Measurements from ENCODE around the gene DUSP23. TPM values are rescaled to one million over a fixed set of nuclear protein-coding genes. Genes with fewer than 3 reads are reported as not detected.
A peak's percentile ranks its signal among the peaks of the same experiment; 100 is the strongest.

The DUSP23 gene
- 3.2 and 8.2 TPM in 2 replicates for total RNA-seq (2014; rRNA removed; shearing (Covaris generic))

- Histone ChIP-seq H3K27ac (no peak within 1 kb of the TSS), H3K9me3 (replicated peaks) (no peaks in the 10 kb centered on the region; the same call in 1 of the 2 replicates), H3K4me3 (peak within 1 kb of the TSS; percentile 37), H3K36me3 (no peaks in the 10 kb centered on the region), H3K4me1 (replicated peaks) (peaks cover 17% of the 10 kb centered on the region), H3K27me3 (replicated peaks) (no peaks in the 10 kb centered on the region; the same call in none of the 2 replicates)
- DNase-seq (ENCODE audit: low read depth in 1 of 2, low spot score in 2 of 2), result peak; percentile 84 to 85
Observed at GRCh38 chr1:159780583-159781582, at the start of gene DUSP23. DUSP23 (plus strand) TSS chr1:159780962; CDS start chr1:159781101, 139 bp downstream.

GRCh38 chr1:159737238-159737916, 43.4 kb upstream of the DUSP23 start:
- H3K4me1 ChIP-seq (replicated peaks), result no peaks in the 10 kb centered on the region
- H3K4me3 ChIP-seq, result no peak overlapping the region
- DNase-seq (ENCODE audit: low read depth in 1 of 2, low spot score in 2 of 2), result no peak
- H3K27me3 ChIP-seq (replicated peaks), result no peaks in the 10 kb centered on the region
- no peaks in the 10 kb centered on the region for H3K9me3 ChIP-seq (replicated peaks)
- no peak overlapping the region for H3K27ac ChIP-seq
- H3K36me3 ChIP-seq, result no peaks in the 10 kb centered on the region

- Histone ChIP-seq H3K4me3 (no peak overlapping the region), H3K4me1 (replicated peaks) (no peaks in the 10 kb centered on the region), H3K27me3 (replicated peaks) (no peaks in the 10 kb centered on the region), H3K9me3 (replicated peaks) (no peaks in the 10 kb centered on the region), H3K36me3 (no peaks in the 10 kb centered on the region), H3K27ac (no peak overlapping the region)
- no peak for DNase-seq (ENCODE audit: low read depth in 1 of 2, low spot score in 2 of 2)
Observed at GRCh38 chr1:159743651-159744410, 36.9 kb upstream of the DUSP23 start.

- Histone ChIP-seq H3K4me3 (no peak overlapping the region), H3K27ac (no peak overlapping the region), H3K4me1 (replicated peaks) (no peaks in the 10 kb centered on the region), H3K27me3 (replicated peaks) (no peaks in the 10 kb centered on the region), H3K9me3 (replicated peaks) (no peaks in the 10 kb centered on the region), H3K36me3 (no peaks in the 10 kb centered on the region)
- DNase-seq (ENCODE audit: low read depth in 1 of 2, low spot score in 2 of 2), result no peak
Observed at GRCh38 chr1:159746666-159747065, 34.1 kb upstream of the DUSP23 start.

- Histone ChIP-seq H3K36me3 (no peaks in the 10 kb centered on the region), H3K9me3 (replicated peaks) (no peaks in the 10 kb centered on the region), H3K27me3 (replicated peaks) (no peaks in the 10 kb centered on the region), H3K27ac (no peak overlapping the region), H3K4me1 (replicated peaks) (no peaks in the 10 kb centered on the region), H3K4me3 (no peak overlapping the region)
- no peak for DNase-seq (ENCODE audit: low read depth in 1 of 2, low spot score in 2 of 2)
Observed at GRCh38 chr1:159748370-159748769, 32.4 kb upstream of the DUSP23 start.

- Histone ChIP-seq H3K36me3 (no peaks in the 10 kb centered on the region), H3K9me3 (replicated peaks) (no peaks in the 10 kb centered on the region), H3K27ac (no peak overlapping the region), H3K4me1 (replicated peaks) (no peaks in the 10 kb centered on the region), H3K27me3 (replicated peaks) (no peaks in the 10 kb centered on the region), H3K4me3 (no peak overlapping the region)
- DNase-seq (ENCODE audit: low read depth in 1 of 2, low spot score in 2 of 2), result no peak
Observed at GRCh38 chr1:159749630-159750029, 31.1 kb upstream of the DUSP23 start.

GRCh38 chr1:159750621-159751020, 30.1 kb upstream of the DUSP23 start:
- H3K4me1 ChIP-seq (replicated peaks), result no peaks in the 10 kb centered on the region
- no peaks in the 10 kb centered on the region for H3K27me3 ChIP-seq (replicated peaks)
- DNase-seq (ENCODE audit: low read depth in 1 of 2, low spot score in 2 of 2), result no peak
- H3K36me3 ChIP-seq, result no peaks in the 10 kb centered on the region
- H3K27ac ChIP-seq, result no peak overlapping the region
- no peak overlapping the region for H3K4me3 ChIP-seq
- H3K9me3 ChIP-seq (replicated peaks), result no peaks in the 10 kb centered on the region

GRCh38 chr1:159751031-159751430, 29.7 kb upstream of the DUSP23 start:
- no peak for DNase-seq (ENCODE audit: low read depth in 1 of 2, low spot score in 2 of 2)
- no peaks in the 10 kb centered on the region for H3K27me3 ChIP-seq (replicated peaks)
- no peaks in the 10 kb centered on the region for H3K36me3 ChIP-seq
- H3K4me3 ChIP-seq, result no peak overlapping the region
- no peak overlapping the region for H3K27ac ChIP-seq
- no peaks in the 10 kb centered on the region for H3K9me3 ChIP-seq (replicated peaks)
- H3K4me1 ChIP-seq (replicated peaks), result no peaks in the 10 kb centered on the region

GRCh38 chr1:159752135-159752580, 28.6 kb upstream of the DUSP23 start:
- no peak for DNase-seq (ENCODE audit: low read depth in 1 of 2, low spot score in 2 of 2)

GRCh38 chr1:159753386-159753785, 27.4 kb upstream of the DUSP23 start:
- Histone ChIP-seq H3K9me3 (replicated peaks) (no peaks in the 10 kb centered on the region), H3K27ac (no peak overlapping the region), H3K36me3 (no peaks in the 10 kb centered on the region), H3K4me3 (no peak overlapping the region), H3K27me3 (replicated peaks) (no peaks in the 10 kb centered on the region), H3K4me1 (replicated peaks) (no peaks in the 10 kb centered on the region)
- DNase-seq (ENCODE audit: low read depth in 1 of 2, low spot score in 2 of 2), result no peak

More at GRCh38 chr1:159752135-159752580, 28.6 kb upstream of the DUSP23 start:
- no peaks in the 10 kb centered on the region for H3K36me3 ChIP-seq
- no peak overlapping the region for H3K27ac ChIP-seq
- H3K27me3 ChIP-seq (replicated peaks), result no peaks in the 10 kb centered on the region
- H3K4me1 ChIP-seq (replicated peaks), result no peaks in the 10 kb centered on the region
- H3K9me3 ChIP-seq (replicated peaks), result no peaks in the 10 kb centered on the region
- no peak overlapping the region for H3K4me3 ChIP-seq

GRCh38 chr1:159755451-159756007, 25.2 kb upstream of the DUSP23 start:
- Histone ChIP-seq H3K36me3 (no peaks in the 10 kb centered on the region), H3K9me3 (replicated peaks) (no peaks in the 10 kb centered on the region), H3K4me1 (replicated peaks) (no peaks in the 10 kb centered on the region), H3K27ac (no peak overlapping the region), H3K27me3 (replicated peaks) (no peaks in the 10 kb centered on the region), H3K4me3 (no peak overlapping the region)
- no peak for DNase-seq (ENCODE audit: low read depth in 1 of 2, low spot score in 2 of 2)

GRCh38 chr1:159756397-159756796, 24.4 kb upstream of the DUSP23 start:
- DNase-seq (ENCODE audit: low read depth in 1 of 2, low spot score in 2 of 2), result no peak
- no peak overlapping the region for H3K4me3 ChIP-seq
- no peaks in the 10 kb centered on the region for H3K4me1 ChIP-seq (replicated peaks)
- no peaks in the 10 kb centered on the region for H3K36me3 ChIP-seq
- H3K27ac ChIP-seq, result no peak overlapping the region
- no peaks in the 10 kb centered on the region for H3K9me3 ChIP-seq (replicated peaks)
- no peaks in the 10 kb centered on the region for H3K27me3 ChIP-seq (replicated peaks)

- DNase-seq (ENCODE audit: low read depth in 1 of 2, low spot score in 2 of 2), result no peak
- Histone ChIP-seq H3K4me3 (no peak overlapping the region), H3K4me1 (replicated peaks) (no peaks in the 10 kb centered on the region), H3K36me3 (no peaks in the 10 kb centered on the region), H3K27me3 (replicated peaks) (no peaks in the 10 kb centered on the region; the same call in 1 of the 2 replicates), H3K9me3 (replicated peaks) (no peaks in the 10 kb centered on the region), H3K27ac (no peak overlapping the region)
Observed at GRCh38 chr1:159763686-159764085, 17.1 kb upstream of the DUSP23 start.

Measured in SJSA1 (cell line).